Activated CD8-positive, alpha-beta memory T cell treated with anti-CD3 and anti-CD28 coated beads, Interleukin-2, amount 50 U/mL, for 4 hours (primary cell): ENCODE measurements around the gene TOMM22.
"Not testable (repeated sequence)": the region's sequence is repeated elsewhere in the genome, so short reads cannot be mapped to it uniquely, and the experiment has no call there.

Experiments used
- DNase-seq: peaks from one replicate; pipeline ENCODE4 v3.0.0-alpha.2; 2020

TOMM22 gene

GRCh38 chr22:38681582-38682335 is at the start of gene TOMM22:
Gene TOMM22 (plus strand): TSS chr22:38681957. CDS start chr22:38681979, 22 bp downstream.
- peak; percentile 80 for DNase-seq

- no peak for DNase-seq
These were observed 49.2 kb upstream of the TOMM22 start for GRCh38 chr22:38632528-38632927.

GRCh38 chr22:38638216-38638615 is 43.5 kb upstream of the TOMM22 start:
- no peak for DNase-seq

GRCh38 chr22:38638728-38639127 is 43.0 kb upstream of the TOMM22 start:
- DNase-seq, result no peak

- DNase-seq, result no peak
These were observed 40.2 kb upstream of the TOMM22 start for GRCh38 chr22:38641476-38642040.

- DNase-seq, result not testable (repeated sequence)
These were observed 37.5 kb upstream of the TOMM22 start for GRCh38 chr22:38644245-38644644.

GRCh38 chr22:38645430-38645829 is 36.3 kb upstream of the TOMM22 start:
- no peak for DNase-seq

GRCh38 chr22:38649841-38650522 is 31.8 kb upstream of the TOMM22 start:
- no peak for DNase-seq

GRCh38 chr22:38652859-38653258 is 28.9 kb upstream of the TOMM22 start:
- no peak for DNase-seq

- DNase-seq, result no peak
These were observed 28.0 kb upstream of the TOMM22 start for GRCh38 chr22:38653741-38654140.

- DNase-seq, result no peak
These were observed 26.1 kb upstream of the TOMM22 start for GRCh38 chr22:38655519-38656255.

GRCh38 chr22:38656256-38657044 is 25.3 kb upstream of the TOMM22 start, which contains the start of the genes CBY1 and FAM227A:
Gene CBY1 (plus strand): TSS chr22:38656638. CDS start chr22:38668055, 11,417 bp downstream.
Gene FAM227A (minus strand): TSS chr22:38656392. CDS start chr22:38650168, 6,224 bp downstream.
- peak; percentile 80 for DNase-seq

GRCh38 chr22:38657045-38657909 is 24.5 kb upstream of the TOMM22 start:
- no peak for DNase-seq

GRCh38 chr22:38674888-38675287 is 6.9 kb upstream of the TOMM22 start:
- no peak for DNase-seq

GRCh38 chr22:38675833-38676232 is 5.9 kb upstream of the TOMM22 start:
- no peak for DNase-seq

GRCh38 chr22:38684895-38685294 is 3.1 kb downstream of the TOMM22 start:
- DNase-seq, result no peak

- DNase-seq, result no peak
These were observed 4.0 kb downstream of the TOMM22 start for GRCh38 chr22:38685761-38686160.

GRCh38 chr22:38689651-38690050 is 7.9 kb downstream of the TOMM22 start:
- no peak for DNase-seq

- DNase-seq, result no peak
These were observed 12.3 kb downstream of the TOMM22 start for GRCh38 chr22:38694049-38694448.

- no peak for DNase-seq
These were observed 13.2 kb downstream of the TOMM22 start for GRCh38 chr22:38694940-38695339.
